ENCODE data around the gene FOXRED2. TPM values are rescaled to one million over a fixed set of nuclear protein-coding genes. Genes with fewer than 3 reads are reported as not detected.

The FOXRED2 gene
- polyA plus RNA-seq, 1 of the 3 experiments (the other 2 are of a cell fraction): 7.9 TPM

DNA sequence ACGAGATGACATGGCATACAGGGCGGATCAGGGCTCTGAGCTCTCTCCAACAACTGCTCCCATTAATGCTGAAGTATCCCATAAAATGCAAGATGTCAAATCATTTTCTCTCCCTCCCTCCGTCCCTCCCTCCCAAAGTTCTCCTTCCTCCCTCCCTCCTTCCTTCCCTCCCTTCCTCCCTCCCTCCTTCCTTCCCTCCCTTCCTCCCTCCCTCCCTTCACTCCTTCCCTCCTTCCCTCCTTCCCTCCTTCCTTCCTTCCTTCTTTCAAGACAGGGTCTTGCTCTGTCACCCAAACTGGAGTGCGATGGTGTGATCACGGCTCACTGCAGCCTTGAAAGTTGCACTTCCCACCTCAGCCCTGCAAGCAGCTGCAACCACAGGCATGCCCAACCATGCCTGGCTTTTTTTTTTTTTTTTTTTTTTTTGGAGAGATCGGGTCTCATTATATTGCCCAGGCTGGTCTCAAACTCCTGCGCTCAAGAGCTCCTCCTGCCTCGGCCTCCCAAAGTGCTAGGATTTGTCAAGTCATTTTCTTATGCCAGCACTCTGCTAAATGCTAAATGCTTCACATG is 63.6 kb downstream of the FOXRED2 start:
- no peak overlapping the region for H2AFZ ChIP-seq (ENCODE audit: low read depth)
- no peak overlapping the region for H3K4me2 ChIP-seq
- H3K27ac ChIP-seq (ENCODE audit: low read depth in 2 of 2, low read length in 1 of 2): no peak overlapping the region
- CTCF ChIA-PET: interaction anchor here (1.0 to 1.9 kb wide), 2 partner anchors 8 to 142 kb away, joined by 3 to 8 read pairs; no protein-coding TSS in a partner anchor
- no peak for TF ChIP-seq FOSL2 (IDR thresholded peaks at IDR 0.05; ENCODE audit: borderline replicate concordance, low read depth)
- TF ChIP-seq FOXM1 (IDR thresholded peaks at IDR 0.05; ENCODE audit: low read depth): no peak
- no peak for TF ChIP-seq SMC3 (IDR thresholded peaks at IDR 0.05; ENCODE audit: low read depth, low read length)
- TF ChIP-seq EZH2phosphoT487 (IDR thresholded peaks at IDR 0.05; ENCODE audit: borderline replicate concordance, low read depth): no peak
- no peak for TF ChIP-seq NRF1 (IDR thresholded peaks at IDR 0.05; ENCODE audit: low read depth, low read length)
- no peak for TF ChIP-seq RFX5 (IDR thresholded peaks at IDR 0.05; ENCODE audit: low read length)
- no peak for TF ChIP-seq RXRA (IDR thresholded peaks at IDR 0.05; ENCODE audit: borderline replicate concordance, low read depth)
- TF ChIP-seq PBX3 (IDR thresholded peaks at IDR 0.05): no peak
- no peak for TF ChIP-seq SIN3A (IDR thresholded peaks at IDR 0.05; ENCODE audit: borderline replicate concordance, low read depth, low read length)
- TF ChIP-seq RCOR1 (IDR thresholded peaks at IDR 0.05; ENCODE audit: low read length): no peak
- no peak for TF ChIP-seq EP300 (IDR thresholded peaks at IDR 0.05; ENCODE audit: borderline replicate concordance in 1 of 2, low read depth in 1 of 2, low read length in 1 of 2)
- no peak for TF ChIP-seq TAF1 (IDR thresholded peaks at IDR 0.05; ENCODE audit: borderline replicate concordance, low read depth, low read length)
- no peak for TF ChIP-seq ZBTB33 (IDR thresholded peaks at IDR 0.05; ENCODE audit: borderline replicate concordance, low read depth)
- TF ChIP-seq, protein P1, sequence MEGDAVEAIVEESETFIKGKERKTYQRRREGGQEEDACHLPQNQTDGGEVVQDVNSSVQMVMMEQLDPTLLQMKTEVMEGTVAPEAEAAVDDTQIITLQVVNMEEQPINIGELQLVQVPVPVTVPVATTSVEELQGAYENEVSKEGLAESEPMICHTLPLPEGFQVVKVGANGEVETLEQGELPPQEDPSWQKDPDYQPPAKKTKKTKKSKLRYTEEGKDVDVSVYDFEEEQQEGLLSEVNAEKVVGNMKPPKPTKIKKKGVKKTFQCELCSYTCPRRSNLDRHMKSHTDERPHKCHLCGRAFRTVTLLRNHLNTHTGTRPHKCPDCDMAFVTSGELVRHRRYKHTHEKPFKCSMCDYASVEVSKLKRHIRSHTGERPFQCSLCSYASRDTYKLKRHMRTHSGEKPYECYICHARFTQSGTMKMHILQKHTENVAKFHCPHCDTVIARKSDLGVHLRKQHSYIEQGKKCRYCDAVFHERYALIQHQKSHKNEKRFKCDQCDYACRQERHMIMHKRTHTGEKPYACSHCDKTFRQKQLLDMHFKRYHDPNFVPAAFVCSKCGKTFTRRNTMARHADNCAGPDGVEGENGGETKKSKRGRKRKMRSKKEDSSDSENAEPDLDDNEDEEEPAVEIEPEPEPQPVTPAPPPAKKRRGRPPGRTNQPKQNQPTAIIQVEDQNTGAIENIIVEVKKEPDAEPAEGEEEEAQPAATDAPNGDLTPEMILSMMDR (IDR thresholded peaks at IDR 0.05): no peak
- TF ChIP-seq TCF12 (IDR thresholded peaks at IDR 0.05): no peak
- peaks cover 0 to 16% of the 10 kb centered on the region in 2 experiments; a peak in 2 of 4 replicates for H3K4me1 ChIP-seq (ENCODE audit: control insufficient read depth in 1 of 2, insufficient read depth in 2 of 2, low read depth in 1 of 2, low read length in 1 of 2)
- DNase-seq: no peak
- H3K79me2 ChIP-seq (ENCODE audit: insufficient read depth): no peaks in the 10 kb centered on the region
- POLR2A ChIA-PET: no interaction called here
- H3K9ac ChIP-seq: no peak overlapping the region
- H3K27me3 ChIP-seq (ENCODE audit: insufficient read depth): no peaks in the 10 kb centered on the region
- no peaks in the 10 kb centered on the region for H4K20me1 ChIP-seq (ENCODE audit: insufficient read depth)
- 76% methylated on average over 8 of the region's 8 CpGs for WGBS (ENCODE audit: low lambda C conversion rate)
- no peaks in the 10 kb centered on the region for H3K36me3 ChIP-seq (replicated peaks in 1 of 2; ENCODE audit: control insufficient read depth in 1 of 2, insufficient read depth in 2 of 2, low read length in 1 of 2)
- H3K9me2 ChIP-seq: no peaks in the 10 kb centered on the region
- no peak overlapping the region for H3K4me3 ChIP-seq (ENCODE audit: low read depth in 2 of 2, low read length in 1 of 2)
- no peaks in the 10 kb centered on the region for H3K9me3 ChIP-seq
- peaks cover 35% of the 10 kb centered on the region for H3F3A ChIP-seq (replicated peaks; ENCODE audit: insufficient read depth)

Measured in SK-N-SH (cell line).